HG02884 (cell line): ENCODE measurements around the gene FAM114A1.
"Not testable (repeated sequence)": the region's sequence is repeated elsewhere in the genome, so short reads cannot be mapped to it uniquely, and the experiment has no call there.

Experiments used
- ATAC-seq: cut with Tn5 transposase; IDR thresholded peaks from one replicate; pipeline ENCODE4 v1.9.1; 2021; ENCODE audit warnings: mild to moderate bottlenecking, moderate library complexity; ENCODE audit not compliant: unreplicated experiment

The FAM114A1 gene

GRCh38 chr4:38959248-38959647 is 91.6 kb downstream of the FAM114A1 start:
- not testable (repeated sequence) for ATAC-seq

DNA sequence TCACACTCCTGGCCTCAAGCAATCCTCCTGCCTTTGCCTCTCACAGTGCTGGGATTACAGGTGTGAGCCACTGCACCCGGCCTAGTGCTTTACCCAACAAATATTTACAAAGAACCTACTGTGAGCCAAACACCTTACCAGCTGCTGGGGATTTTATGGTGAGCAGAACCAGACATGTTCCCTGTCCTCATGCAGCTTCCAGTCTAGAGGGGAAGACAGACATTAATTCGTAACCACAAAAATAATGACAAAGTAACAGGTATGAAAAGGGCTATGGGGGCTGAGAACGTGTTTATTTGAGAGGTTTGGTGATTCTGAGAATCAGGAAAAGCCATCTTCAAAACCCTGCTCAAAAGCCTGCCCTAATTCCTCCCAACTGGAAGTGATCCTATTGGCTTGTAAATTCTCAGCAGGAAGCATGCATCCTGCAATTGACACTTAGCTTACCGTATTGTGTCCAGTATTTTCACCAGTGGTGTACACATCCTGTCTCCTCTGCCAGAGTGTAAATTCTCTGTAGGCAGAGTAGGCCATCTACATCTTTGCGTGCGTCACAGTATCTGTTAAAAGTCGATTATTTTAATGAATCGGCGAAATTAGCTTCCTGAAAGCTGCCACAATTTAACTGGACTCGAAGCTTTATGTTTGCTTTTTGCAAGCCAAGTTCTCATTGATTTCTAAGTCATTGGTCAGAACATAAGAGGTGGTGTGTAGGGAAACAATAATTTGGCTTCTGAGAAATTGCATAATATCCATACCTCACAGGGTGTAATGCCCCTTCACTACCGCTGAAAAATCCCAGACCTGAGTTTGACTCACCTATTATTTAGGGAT is 97.6 kb downstream of the FAM114A1 start:
- ATAC-seq, result no peak

GRCh38 chr4:38965866-38966265 is 98.3 kb downstream of the FAM114A1 start:
- no peak for ATAC-seq

- no peak for ATAC-seq
Measured at GRCh38 chr4:38967260-38968095, 99.9 kb downstream of the FAM114A1 start.

DNA sequence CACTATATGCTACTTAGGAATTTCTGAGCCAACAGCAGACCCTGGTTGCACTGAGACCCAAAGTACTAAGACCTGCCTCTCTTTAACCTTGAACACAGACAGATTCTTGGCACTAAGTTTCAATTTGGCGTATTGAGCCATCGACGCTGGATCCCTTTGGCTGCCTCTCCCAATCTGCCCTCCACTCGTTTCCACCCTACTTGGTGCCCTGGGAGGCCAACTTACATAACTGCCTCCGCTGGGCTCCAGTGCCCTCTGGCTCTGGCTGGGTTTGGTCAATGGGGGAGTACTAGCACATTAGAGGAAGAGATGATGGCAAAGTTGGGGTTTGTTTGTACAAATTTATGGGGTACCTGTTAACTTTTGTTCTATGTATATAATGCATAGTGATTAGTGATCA is 101.1 kb downstream of the FAM114A1 start:
- ATAC-seq, result no peak

DNA sequence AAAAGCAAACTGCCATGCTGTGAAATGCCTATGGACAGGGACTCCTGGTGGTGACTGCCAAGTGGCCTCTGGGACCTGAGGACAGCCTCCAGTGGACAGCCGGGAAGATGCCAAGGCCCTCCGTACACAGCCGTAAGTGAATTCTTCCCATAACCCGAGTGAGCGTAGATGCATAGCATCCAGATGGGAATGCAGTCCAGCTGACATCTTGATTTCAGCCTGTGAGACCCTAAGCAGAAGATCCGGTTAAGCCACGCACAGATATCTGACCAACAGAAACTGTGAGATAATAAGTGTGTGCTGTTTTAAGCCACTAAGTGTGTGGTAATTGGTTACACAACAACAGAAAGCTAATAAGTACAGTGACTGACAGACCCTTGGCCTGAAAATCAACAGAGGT is 108.7 kb downstream of the FAM114A1 start:
- ATAC-seq, result no peak

DNA sequence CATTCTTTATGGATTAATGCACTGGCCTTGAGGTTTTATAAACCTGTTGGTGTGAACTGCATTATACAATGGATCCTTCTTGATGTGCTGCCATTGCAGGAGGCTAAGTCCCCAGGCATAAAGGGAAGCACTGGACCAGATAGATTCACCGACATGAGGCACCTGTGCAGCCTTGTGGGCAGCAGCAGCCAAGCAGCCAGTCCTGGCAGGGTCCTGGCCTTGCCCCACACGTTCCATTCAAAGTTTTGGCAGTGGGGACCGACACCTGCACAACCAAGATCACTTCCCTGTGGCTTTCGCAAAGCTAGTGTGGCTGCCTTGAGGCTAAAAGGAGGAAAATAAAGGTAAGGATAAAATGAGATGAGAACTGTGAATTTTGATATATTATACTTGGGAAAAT is 111.5 kb downstream of the FAM114A1 start:
- ATAC-seq, result no peak

DNA sequence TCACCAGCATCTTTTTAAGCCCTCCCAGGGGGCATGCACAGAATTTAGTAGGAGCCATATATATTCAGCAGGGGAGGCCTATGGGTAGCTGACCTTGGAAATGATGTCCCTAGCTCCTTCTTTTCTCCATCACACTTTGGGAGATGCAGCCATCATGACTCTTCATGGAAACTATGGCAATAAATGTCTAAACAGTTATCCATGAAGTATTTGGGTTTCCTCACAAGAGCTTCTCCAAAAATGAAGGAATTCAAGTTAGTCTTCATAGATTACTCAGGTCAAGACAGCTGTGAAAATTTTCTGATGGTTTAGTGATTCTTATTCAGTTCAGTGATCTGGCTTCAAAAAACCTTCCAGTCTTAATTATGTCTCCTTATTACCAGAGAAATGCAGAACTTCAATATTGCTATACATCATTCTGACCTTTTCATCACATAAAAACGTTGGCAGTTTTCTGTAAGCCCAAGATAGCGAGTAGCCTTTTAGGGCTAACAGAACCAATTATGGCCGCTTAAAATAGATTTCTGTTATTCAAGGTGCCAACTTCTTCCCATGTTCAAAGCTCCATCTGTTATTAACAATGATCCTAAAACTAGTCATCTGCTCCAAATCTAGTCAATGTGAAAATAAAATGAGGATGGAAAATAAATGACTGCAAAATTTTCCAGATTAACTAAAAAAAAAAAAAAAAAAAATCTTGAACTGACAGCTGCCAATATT is 112.1 kb downstream of the FAM114A1 start:
- ATAC-seq, result no peak

DNA sequence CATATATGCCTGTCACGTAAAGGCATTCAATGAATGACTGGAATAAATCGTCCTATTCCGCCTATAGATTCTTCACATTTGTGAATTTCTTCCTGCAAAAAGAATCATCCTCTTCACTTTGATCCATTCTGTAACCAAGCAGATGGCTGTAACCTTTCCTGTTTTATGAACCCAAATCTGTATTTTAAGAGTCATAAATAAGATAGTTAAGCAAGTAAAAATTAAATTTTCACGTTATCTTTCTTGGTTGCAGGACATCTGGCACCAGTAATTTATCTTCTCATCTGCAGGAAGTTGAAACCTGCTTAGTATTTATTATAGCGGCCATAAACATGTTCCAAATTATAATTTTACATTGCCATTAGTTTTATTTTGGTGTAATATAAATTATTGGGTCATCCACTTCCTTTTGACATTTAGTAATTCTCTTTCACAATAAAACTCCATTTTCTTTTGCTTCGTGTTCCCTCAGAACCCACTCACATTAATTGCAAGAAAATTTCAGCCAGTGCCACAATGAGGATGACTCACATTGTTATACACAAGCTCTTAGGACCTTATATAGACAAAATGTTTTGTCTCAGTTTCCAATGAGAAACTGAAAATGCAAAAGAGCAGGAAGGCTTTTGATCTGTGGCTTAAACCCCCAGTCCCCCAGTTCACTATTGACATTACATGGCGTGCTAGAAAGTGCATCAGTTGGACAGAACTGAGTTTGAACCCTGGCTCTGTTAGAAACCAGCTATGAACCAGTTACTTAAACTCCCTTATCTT is 113.5 kb downstream of the FAM114A1 start:
- ATAC-seq, result no peak

DNA sequence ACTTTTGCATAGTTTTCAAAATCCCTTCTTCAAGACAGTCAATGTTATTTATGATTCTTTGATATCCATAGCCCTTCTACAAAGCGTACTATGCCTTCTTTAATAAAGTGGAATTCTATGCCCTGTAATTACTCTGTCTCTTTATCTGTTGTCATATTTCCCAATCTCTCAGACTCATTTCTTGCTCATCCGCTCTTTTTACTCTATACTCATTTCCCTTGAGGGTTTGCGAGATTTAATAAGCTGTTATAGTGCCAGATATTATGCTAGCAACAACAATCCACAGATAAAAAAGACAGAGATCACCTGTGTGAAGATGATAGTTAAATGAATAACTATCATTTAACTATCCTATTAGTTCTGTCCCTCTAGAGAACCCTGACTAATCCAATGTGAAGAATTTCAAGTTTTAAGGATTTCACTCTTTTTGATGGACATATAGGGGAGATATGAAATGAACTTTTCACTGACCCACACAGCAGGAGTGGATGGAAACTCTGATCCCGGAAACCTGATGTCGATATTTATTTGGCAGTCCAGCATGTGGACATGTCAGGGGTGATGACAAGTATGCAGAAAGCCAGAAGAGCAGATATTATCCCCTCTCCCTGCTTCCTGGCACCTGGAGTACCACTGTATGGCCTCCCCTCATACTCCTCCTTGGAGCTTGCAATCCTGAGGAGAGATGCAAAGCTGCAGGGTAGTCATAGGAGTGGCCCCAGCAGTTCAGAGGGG is 114.9 kb downstream of the FAM114A1 start:
- no peak for ATAC-seq

DNA sequence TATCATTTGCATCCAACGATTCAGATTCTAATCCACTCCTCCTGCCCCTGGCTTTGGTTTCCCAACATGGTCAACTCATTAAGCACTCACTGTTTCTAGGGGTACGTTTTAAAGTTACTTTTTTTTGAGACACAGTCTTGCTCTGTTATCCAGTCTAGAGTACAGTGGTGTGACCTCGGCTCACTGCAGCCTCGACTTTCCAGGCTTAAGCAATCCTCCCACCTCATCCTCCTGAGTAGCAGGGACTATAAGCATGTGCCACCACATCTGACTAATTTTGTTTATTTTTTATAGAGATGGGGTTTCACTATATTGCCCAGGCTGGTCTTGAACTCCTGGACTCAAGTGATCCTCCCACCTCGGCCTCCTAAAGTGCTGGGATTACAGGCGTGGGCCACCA is 115.7 kb downstream of the FAM114A1 start:
- ATAC-seq, result no peak

- ATAC-seq, result no peak
Measured at GRCh38 chr4:38983787-38984598, 116.4 kb downstream of the FAM114A1 start.

- no peak for ATAC-seq
Measured at GRCh38 chr4:38985410-38986100, 117.9 kb downstream of the FAM114A1 start.

- no peak for ATAC-seq
Measured at GRCh38 chr4:38987491-38987890, 119.9 kb downstream of the FAM114A1 start.

DNA sequence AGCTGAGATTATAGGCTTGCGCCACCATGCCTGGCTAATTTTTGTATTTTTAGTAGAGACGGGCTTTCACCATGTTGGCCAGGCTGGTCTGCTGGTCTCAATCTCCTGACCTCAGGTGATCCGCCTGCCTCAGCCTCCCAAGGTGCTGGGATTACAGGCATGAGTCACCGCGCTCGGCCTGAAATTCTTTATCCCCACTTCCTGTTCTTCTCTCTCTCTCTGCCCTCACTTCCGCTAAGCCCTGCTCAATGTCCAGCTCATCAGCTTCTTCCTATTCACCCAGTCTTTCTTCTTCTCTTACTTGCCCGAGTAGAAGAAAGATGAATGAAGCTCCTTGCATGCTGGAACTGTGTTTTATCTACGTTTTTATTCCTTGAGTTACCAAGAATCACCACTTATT is 120.7 kb downstream of the FAM114A1 start:
- not testable (repeated sequence) for ATAC-seq

DNA sequence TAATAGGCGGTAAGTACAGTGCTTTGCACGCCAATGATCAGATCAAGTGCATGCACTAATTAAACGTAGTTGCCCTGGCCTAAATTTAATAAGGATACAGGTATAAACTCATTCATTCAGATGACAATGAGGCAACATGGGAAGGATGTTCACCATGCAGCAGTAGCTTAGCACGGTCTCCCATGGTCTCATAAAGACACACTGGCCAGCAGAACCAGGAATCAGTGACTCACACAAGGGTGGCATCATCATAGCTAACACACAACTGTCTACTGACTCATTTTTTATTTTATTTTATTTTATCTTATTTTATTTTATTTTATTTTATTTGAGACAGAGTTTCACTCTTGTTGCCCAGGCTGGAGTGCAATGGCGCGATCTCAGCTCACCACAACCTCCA is 121.9 kb downstream of the FAM114A1 start:
- ATAC-seq, result no peak

- no peak for ATAC-seq
Measured at GRCh38 chr4:38990241-38990640, 122.6 kb downstream of the FAM114A1 start.

GRCh38 chr4:38993683-38994082 is 126.1 kb downstream of the FAM114A1 start:
- no peak for ATAC-seq

DNA sequence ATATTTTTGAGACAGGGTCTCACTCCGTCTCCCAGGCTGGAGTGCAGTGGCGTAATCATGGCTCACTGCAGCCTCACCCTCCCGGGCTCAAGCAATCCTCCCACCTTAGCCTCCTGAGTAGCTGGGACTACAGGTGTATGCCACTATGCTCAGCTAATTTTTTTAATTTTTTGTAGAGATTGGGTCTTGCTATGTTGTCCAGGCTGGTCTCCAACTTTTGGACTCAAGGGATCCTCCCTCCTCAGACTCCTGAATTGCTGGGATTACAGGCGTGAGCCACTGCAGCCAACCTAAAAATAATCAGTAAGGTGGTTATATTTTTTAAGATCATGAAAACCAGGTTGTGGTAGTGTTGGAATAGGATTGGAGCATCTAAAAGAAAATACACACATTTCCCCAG is 126.5 kb downstream of the FAM114A1 start:
- no peak for ATAC-seq
